Activated CD4-positive, alpha-beta T cell treated with anti-CD3 and anti-CD28 coated beads, Interleukin-10, Interleukin-2, amounts not matched to agents 100 ng/mL and 50 ng/mL, durations not matched to agents 16 hours and 8 hours (primary cell): ENCODE results near the gene SPDYE3.
"Not testable (repeated sequence)": the region's sequence is repeated elsewhere in the genome, so short reads cannot be mapped to it uniquely, and the experiment has no call there.

Source experiments
- DNase-seq: peaks from one replicate; pipeline ENCODE4 v3.0.0-alpha.2; 2020

Gene SPDYE3, protein sequence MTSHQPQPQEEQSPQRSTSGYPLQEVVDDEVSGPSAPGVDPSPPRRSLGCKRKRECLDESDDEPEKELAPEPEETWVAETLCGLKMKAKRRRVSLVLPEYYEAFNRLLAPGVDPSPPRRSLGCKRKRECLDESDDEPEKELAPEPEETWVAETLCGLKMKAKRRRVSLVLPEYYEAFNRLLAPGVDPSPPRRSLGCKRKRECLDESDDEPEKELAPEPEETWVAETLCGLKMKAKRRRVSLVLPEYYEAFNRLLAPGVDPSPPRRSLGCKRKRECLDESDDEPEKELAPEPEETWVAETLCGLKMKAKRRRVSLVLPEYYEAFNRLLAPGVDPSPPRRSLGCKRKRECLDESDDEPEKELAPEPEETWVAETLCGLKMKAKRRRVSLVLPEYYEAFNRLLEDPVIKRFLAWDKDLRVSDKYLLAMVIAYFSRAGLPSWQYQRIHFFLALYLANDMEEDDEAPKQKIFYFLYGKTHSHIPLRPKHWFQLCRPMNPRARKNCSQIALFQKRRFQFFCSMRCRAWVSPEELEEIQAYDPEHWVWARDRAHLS

DNA sequence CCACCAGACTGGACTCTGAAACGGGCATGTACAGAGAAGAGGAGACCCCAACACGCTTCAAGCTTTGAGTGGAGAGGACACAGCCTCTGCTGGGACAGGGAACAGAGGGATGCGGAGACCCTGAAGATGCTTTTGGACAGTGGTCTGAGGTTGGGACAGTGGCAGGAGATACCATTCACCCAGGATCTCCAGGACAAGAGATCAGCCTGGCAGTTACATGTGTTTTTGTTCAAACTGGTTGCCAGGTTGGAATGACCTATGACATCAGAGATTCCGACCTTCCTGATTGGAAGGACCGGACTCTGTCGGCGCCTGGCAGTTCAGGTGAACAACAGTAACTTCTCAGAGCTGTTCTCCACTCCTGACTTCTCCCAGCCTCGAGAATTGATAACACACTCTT, at the start of gene SPDYE3:
Gene SPDYE3, plus strand, starts transcription at position 301 of the 400 bp plus-strand sequence. CDS start 184 bp downstream, outside the sequence.
- not testable (repeated sequence) for DNase-seq

DNA sequence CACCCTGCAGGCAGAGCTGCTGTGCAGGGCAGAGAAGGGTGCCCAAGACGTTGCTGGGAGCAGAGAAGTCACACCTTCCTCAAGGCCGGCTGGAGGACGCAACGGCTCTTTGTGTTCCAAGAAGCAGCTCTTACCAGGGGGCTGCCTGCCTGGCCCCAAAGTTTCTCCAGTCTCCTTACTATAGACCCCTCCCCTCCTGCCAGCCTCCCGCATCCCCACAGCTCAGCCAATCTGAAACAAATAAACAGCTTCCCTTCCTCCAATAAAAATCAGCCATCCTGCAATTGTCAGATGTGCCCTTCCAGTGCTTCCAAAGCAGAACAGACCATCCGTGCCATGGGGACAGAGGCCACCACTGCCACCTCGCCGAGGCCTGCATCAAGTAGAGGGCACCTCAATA, 47.5 kb upstream of the SPDYE3 start:
- DNase-seq: not testable (repeated sequence)

DNA sequence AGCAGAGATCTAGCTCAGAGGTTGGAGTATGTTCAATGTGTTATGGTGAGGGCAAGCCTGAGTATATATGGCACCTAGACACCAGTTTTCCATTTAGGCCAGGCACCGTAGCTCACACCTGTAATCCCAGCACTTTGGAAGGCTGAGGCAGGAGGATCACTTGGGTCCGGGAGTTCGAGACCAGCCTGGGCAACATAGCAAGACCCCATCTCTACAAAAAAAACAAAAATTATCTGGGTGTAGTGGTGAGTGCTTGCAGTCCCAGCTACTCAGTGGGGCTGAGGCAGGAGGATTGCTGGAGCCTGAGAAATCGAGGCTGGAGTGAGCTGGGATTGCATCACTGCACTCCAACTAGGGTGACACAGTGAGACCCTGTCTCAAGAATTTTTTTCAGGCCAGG, 44.6 kb upstream of the SPDYE3 start:
- DNase-seq: not testable (repeated sequence)

DNA sequence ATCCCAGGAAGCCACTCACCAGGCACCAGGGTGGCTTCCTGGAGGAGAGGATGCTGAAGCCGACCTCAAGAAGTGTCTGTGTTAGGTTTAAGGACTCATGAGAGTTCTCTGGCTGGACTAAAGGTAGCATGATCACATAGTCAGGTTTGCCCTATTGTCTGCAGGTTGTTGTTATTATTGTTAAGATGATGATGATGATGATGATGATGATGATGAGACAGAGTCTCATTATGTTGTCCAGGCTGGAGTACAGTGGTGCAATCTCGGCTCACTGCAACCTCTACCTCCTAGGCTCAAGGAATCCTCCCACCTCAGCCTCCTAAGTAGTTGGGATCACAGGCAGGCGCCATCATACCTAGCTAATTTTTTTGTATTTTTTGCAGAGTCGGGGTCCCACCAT, 43.3 kb upstream of the SPDYE3 start:
- not testable (repeated sequence) for DNase-seq

DNA sequence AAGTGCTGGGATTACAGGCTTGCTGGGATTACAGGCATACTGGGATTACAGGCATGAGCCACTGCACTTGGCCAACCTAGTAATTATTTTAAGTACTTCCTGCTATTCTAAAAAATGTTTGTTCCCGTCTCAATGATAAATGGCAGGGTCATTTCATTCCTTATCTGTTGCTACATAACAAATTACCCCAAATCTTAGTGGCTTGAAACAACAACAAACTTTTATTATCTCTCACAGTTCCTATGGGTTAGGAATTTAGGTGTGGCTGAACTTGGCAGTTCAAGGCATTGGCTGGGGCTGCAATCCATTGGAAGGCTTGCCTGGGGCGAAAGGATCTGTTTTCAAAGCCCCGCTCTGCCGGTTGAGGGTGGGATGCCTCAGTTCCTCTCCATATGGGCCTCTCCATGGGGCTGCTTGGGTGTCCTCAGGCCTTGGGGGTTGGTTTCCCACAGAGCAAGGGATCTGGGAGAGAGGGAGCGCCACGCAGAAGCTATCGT, 42.8 kb upstream of the SPDYE3 start:
- DNase-seq: not testable (repeated sequence)

DNA sequence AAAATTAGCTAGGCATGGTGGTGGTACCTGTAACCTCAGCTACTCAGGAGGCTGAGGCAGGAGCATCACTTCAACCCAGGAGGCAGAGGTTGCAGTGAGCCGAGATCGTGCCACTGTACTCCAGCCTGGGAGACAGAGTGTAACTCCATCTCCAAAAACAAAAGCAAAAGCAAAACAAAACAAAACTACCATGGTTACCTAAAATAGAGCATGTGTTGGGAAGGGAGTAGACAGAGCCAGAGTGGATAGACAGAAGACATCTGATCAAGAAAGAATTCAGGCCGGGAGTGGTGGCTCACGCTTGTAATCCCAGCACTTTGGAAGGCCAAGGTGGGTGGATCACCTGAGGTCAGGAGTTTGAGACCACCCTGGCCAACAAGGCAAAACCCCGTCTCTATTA, 41.7 kb upstream of the SPDYE3 start:
- not testable (repeated sequence) for DNase-seq

DNA sequence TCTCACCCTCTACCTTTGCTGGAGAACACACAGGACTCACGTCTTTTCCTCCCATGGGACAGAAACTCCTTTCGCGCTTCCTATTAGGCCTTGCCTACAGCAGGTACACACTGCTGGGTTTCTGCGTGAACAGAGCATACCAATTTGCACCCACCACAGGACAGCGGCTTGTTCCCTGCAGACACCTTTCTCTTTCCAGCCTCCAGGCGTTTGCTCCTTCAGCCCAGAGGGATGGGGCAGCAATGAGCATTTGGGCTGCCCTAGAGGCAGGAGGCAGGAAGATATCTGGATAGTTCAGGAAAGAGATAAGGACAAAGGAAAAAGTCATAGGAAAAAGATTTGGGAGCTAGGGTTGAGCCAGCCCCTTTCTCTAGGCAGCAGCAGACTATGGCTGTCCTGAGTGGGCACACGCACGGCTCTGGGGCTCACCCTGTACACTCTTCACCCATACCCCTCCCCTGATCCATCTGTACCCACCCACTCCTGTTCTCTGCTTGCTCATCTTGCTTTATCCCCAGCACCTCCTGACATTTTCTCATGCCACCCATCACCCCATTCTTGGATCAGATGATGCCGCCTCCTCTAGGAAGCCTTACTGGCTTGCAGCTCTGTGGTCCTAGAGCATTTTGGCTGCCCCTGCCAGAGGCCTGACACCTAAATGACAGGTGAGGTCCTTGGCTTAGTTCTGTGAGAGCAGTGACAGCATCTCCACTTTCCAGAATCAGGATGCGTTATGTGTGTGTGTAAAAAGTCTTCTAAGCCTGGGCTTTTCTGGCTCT, 40.7 kb upstream of the SPDYE3 start:
- DNase-seq: no peak

DNA sequence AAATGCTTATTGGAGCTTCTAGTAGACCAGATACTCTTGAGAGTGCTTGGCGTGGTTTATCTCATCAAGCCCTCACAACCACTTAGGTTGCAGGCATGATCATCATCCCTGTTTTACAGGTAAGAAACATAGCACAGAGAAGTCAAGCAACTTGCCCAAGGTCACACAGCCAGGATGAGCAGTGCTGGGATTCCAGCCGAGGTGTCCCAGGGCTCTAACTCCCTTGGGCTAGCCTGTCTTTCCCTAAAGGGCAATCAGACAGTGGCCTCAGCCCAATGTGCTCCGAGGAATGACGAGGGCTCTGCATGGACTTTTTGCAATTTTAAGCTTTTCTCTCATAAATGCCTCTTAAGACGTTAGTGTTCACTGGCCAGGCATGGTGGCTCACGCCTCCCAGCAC, 39.9 kb upstream of the SPDYE3 start:
- DNase-seq: no peak

DNA sequence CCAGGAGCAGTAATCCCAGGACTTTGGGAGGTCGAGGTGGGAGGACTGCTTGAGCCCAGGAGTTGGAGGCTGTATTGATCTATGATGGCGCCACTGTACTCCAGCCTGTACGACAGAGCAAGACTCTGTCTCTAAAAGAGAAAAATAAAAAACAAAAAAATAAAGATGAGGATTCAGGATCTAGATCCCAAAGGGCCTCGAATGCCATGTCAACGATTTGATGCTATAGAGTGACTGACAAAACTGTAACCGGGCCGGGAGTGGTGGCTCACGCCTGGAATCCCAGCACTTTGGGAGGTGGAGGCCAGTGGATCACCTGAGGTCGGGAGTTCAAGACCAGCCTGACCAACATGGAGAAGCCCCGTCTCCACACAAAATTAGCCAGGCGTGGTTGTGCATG, 38.6 kb upstream of the SPDYE3 start:
- DNase-seq: not testable (repeated sequence)

DNA sequence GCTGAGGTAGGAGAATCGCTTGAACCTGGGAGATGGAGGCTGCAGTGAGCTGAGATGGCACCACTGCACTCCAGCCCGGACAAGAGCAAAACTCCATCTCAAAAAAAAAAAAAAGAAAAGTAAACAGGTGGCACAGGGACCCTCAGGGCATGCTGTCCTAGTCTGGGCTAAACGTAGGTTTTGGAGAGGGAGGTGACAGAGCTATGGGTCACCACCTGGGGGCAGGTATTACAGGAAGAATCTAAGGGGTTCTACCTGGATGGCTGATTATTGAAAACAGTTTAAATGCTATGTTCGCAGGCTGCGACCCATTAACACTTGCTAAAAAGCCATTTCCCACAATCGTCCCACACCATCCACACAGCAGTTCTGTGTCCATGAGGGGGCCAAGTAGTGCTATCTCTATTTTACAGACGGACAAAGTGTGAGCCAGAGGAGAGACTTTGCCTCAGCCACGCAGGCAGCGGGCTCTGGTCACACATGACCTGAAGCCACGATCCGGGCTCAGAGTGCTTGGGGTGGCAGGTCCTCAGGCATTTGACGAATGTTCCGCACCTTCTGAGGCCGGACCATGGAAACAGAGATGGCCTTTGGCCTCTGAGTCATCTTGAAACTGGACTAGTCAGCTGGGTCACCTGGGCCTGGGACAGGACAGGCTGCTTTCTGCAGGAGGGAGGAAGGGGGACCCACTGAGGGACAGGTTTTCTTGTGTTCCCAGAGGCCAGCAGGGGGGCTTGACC, 38.0 kb upstream of the SPDYE3 start:
- not testable (repeated sequence) for DNase-seq

DNA sequence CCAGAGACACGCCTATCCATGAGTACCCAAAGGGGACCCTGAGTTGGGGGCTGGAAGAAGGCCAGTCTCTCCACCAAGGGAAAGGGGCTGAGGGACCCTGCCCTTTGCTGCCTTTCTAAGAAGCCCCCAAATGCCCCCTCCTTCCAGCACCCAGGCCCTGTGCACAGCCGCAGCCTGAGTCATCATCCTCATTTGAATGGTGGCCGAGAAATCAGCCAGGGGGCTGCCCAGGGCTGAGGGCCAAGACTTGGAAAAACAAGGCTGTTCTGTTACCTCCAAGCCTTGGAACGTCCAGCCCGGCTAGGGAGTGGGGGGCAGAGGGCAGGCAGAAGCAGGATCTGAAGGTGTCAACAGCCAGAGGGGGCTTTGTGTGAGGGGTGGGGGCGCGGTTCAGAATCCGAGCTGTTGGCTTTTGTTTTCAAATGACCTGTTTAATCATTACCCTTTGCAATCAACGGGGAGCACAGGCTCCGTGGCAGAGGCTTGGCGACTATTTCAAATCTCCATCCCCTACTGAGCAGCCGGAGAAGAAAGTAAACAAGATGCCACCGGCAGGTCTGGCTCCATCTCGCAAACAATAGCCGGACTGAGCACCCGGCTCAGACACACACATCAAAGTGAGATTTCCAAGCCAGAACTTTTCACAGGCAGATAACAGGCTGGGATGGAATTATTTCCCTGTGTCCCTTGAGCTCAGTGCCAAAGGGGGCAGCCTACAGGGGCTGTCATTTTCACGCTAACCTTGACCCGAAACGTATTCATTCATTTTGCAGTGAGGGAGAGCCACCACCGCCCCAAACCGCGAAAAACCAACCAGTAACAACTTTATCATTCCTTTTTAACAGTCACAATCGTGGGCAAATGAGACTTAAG, 37.2 kb upstream of the SPDYE3 start:
- DNase-seq: not testable (repeated sequence)

DNA sequence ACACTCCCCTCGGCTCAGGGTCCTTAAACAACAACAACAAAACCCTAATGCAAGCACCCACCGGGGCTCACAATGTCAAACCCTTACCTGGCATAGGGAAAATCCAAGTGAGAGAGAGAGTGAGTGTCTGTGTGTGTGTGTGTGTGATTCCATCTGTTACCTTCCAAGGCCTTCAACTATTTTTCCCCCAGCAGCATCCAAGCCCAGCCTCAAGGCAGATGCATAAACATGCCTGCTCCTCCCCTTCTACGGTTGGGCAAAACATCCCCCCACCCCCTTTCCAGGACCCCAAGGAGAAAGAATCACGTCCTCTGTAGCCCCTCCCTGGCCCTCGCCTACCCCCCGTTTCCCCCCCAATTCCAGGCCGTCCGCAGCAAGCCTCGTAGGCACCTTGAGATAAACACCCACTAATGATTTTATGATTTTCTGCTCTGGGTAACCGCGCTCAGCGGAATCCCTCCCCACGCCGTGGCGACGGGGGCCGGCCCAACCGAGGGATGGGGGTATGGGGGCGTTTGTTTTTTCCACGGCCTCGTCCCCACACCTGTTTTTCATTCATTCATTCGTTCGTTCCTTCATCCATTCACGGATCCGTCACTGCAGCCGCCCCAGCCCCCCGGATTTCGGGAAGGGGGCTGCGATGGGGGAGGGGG, 36.4 kb upstream of the SPDYE3 start:
- not testable (repeated sequence) for DNase-seq

DNA sequence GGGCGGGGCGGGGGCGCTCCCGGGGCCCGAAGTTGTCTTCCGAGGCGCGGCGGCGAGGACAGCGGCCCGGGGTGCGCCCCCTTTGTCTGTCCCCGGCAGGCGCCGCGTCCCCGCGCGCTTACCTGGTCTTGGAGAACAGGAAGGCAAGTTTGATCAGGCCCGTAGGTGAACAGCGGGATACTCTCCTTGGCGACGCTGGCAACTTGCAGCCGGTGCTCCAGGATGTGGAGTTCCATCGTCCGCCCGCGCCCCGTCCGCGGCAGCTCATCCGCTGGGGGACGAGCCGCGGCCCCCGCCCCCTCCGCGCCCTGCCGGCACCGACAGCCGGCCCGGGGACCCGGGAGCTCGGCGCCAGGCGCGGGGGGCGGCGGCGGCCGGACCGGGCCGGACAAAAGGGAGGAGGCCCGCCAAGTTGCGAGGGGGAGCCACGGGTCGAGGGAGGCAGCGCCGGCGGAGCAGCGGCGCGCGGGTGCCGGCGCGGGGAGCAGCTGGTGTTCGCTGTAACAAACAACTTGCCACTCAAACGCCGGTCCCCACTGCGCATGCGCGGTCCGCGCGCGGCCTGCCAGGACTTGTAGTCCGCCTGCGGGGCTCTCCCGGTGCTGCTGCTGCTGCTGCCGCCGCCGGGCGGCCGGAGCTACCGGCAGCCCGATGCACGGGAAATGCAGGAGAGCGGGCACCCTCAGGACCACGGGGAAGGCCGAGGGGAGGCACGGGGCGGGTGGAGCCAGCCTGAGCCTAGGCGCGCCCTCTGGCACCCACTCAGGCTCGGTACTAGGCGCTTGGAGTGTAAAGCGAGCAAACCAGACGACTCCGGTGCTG, 35.6 kb upstream of the SPDYE3 start:
- peak; percentile 99 for DNase-seq

DNA sequence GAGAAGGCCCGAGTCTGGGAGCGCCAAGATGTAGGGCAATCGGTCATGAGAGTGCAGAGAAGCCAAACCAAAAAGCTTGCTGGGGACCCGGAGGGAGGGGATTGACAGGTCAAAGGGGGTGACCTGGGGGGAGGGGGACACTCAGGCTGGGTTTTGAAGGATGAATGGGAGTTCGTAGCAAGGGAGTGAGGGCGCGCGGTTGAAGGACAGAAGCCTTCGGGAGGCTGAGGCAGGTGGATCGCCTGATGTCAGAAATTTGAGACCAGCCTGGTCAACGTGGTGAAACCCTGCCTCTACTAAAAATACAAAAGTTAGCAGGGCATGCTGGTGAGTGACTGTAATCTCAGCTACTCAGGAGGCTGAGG, 35.0 kb upstream of the SPDYE3 start:
- DNase-seq: not testable (repeated sequence)

DNA sequence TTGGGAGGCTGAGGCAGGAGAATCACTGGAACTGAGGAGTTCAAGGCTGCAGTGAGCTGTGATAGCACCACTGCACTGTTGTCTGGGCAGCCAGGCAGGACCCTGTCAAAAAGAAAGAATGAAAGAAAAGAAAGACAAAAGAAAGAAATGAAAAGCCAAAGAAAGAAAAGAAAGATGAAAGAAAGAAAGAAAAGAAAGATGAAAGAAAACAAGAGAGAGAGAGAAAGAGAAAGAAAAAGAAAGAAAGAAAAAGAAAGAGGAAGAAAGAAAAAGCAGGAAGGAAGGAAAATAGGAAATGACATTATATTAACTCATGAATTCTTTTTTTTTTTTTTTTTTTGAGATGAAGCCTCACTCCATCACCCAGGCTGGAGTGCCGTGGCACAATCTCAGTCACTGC, 32.4 kb upstream of the SPDYE3 start:
- DNase-seq: no peak

DNA sequence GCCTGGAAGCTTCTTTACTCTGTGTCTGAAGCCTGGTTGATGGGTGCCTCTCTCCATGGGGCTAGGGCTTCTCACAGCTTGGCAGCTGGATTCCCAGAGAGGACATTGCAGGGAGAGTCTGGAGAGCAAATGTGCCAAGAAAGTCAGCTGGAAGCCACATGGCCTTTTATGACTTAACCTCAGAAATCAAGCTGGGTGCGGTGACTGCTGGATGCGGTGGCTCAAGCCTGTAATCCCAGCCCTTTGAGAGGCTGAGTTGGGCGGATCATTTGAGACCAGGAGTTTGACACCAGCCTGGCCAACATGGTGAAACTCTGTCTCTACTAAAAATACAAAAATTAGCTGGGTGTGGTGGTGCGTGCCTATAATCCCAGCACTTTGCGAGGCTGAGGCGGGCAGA, 31.4 kb upstream of the SPDYE3 start:
- not testable (repeated sequence) for DNase-seq

DNA sequence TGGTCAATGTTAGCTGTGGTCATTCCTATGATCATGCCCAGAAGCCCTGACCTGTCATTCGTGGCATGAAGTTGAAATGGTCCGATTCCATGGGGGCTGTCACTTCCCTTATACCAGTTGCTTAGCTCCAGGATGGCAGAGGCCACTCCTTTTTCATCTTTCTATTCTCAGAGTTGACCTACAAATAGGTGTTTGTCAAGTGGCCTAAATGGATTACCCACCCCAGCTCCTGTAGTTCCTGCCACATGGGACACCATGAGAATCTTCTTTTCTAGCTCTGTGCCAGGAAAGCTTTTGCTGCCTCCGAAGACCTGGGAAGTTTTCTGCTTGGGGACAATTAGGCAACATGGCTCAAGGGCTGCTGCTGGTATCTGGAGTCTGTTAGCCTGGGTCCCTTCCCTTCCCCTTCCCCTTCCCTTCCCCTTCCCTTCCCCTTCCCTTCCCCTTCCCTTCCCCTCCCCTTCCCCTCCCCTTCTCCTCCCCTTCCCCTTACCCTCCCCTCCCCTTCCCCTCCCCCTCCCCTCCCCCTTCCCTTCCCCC, 25.4 kb upstream of the SPDYE3 start:
- not testable (repeated sequence) for DNase-seq

DNA sequence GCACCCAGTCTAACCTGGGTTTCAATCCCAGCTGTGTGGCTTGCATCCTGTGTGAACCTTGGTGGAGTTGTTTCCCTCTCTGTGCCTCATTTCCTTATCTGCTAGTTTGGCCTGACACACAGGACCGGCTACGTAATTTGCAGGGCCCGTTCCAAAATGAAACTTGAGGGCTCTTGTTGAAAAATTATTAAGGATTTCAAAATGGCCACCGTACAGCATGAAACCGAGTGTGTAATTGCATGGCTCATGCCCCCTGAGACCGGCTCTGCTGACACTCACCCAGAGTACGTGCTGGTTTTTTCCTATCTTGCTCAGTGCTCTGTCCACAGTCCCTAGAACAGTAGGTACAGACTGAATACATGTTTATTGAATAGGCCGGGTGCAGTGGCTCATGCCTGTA, 24.4 kb upstream of the SPDYE3 start:
- not testable (repeated sequence) for DNase-seq

DNA sequence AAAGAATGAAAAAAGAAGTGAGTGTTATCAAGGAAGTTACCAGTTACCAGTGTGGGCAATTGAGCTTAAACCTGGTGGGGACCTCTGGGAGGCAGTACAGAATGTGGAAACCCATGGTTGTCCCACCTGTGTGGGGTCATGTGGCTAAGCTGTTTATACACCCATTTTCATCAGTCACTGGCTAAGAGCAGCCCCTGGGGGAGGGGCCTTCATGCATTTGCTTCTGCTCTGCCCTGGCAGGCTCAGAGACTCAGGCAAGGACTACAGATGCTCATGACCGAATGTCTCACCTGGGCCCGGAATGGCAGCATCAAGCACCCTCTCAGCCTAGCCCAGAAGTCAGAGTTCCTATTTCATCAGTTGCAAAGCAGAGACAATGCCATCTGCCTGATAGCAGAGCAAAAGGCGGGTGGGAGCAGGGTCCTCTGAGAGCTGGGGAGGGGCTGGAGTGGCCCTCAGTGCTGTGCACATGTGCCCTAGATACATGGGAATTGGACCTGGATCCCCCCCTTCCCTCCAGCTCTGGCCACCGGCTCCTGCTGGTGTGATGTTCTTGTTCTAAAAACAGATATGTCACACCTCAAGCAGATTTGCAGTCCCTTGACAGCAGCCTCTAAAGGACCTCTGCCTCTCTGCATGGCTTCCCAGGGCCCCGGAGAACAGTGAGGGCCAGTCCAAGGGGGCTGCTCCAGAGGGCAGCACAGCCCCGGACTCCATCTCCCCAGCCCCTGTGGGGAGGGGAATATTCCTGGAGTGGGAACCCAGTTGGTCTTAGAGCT, 20.1 kb upstream of the SPDYE3 start:
- DNase-seq: not testable (repeated sequence)
